ENCODE measurements around the gene FKBP5.
"Not testable (repeated sequence)": the region's sequence is repeated elsewhere in the genome, so short reads cannot be mapped to it uniquely, and the experiment has no call there.

FKBP5 gene

GRCh38 chr6:35688605-35689322 lies at the start of gene FKBP5:
Gene FKBP5, minus strand, starts transcription at chr6:35688915. Its CDS starts 46,091 bp downstream, at chr6:35642824.
- DNase-seq (ENCODE audit: low spot score), result peak; percentile 97

GRCh38 chr6:35737413-35738211 lies 48.9 kb upstream of the FKBP5 start:
- DNase-seq (ENCODE audit: low spot score), result peak; percentile 87

DNA sequence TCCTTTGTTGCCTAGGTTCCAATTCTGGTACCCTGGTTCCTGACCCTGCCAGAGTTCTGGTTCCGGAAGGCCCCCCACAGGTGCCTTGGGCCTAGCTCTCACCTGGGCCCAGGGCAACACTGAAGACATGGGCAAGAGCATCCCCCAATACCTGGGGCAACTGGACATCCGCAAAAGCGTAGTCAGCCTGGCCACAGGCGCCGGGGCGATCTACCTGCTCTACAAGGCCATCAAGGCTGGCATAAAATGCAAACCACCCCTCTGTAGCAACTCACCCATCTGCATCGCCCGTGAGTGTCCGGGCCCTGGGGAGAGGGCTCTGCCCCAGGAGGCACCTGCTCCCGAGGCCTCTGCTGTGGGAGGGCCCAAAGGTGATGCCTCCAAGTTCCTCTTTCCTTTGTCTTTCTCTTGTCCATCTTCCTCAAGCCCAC lies 48.3 kb upstream of the FKBP5 start, which contains the start of gene ARMC12:
ARMC12 (plus strand) TSS at position 51 of the 431 bp plus-strand sequence; CDS start at position 128, 77 bp downstream.
- no peak for DNase-seq (ENCODE audit: low spot score)

- DNase-seq (ENCODE audit: low spot score), result peak; percentile 67
These were observed 47.7 kb upstream of the FKBP5 start for GRCh38 chr6:35736253-35736894.

DNA sequence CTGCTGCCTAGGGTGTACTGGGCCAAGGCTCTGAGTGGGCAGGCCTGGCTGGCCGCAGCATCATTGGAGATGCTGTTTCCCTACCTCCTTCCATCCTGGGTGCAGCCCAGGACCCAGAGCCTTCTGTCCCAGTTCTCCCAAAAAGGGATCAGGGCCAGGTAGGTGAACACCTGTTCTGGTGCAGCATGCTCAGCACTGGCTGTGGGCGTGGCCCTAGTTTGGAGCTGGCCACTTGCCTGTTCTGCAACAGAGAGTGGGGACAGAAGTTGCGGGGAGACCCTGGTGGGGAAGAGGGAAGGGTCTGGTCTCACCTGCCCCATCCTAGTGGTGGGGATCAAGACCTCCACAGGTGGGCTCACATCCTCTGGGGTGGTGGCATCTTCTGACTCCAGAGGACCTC lies 46.7 kb upstream of the FKBP5 start:
- DNase-seq (ENCODE audit: low spot score), result no peak

- DNase-seq (ENCODE audit: low spot score), result not testable (repeated sequence)
These were observed 45.6 kb upstream of the FKBP5 start for GRCh38 chr6:35734319-35734718.

- DNase-seq (ENCODE audit: low spot score), result no peak
These were observed 44.9 kb upstream of the FKBP5 start for GRCh38 chr6:35733633-35734032.

DNA sequence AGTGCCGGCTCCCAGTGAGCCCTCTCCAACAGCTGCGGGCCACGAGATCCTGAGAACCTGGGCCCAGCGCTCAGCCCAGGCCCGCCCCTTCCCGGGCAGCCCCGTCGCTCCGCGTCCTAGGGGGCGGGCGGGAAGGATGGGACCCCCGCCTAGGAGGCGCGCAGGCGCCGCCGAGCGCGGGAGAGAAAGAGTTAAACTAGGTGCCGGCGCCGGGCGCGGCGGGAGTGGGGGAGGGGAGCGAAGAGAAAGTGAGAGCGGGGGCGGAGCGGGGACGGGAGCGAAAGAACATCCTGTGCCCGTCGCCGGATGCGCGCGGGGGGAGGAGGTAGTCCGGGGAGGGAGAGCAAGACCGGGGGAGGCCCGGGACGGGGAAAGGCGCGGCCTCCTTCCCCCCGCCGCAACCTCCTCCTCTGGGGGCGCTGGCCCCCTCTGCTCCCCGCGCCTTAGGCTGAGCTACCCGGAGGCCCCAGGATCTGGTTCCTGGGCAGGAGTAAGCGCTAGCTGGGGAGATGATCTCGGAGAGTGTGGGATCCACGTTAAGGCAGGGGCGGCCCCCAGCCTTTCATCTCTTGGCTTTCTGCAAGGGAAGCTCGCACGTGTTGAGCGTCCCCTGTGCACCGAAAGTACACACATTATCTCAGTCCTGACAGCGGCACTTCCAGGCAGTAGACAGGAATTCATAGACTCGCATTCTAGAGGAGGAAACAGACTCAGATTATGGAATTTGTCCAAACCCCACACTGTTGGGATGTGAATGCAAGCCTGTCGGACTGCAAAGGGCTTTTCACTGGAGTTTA lies 43.2 kb upstream of the FKBP5 start:
- peak; percentile 80 for DNase-seq (ENCODE audit: low spot score)

- peak; percentile 79 for DNase-seq (ENCODE audit: low spot score)
These were observed 42.7 kb upstream of the FKBP5 start for GRCh38 chr6:35731414-35731735.

DNA sequence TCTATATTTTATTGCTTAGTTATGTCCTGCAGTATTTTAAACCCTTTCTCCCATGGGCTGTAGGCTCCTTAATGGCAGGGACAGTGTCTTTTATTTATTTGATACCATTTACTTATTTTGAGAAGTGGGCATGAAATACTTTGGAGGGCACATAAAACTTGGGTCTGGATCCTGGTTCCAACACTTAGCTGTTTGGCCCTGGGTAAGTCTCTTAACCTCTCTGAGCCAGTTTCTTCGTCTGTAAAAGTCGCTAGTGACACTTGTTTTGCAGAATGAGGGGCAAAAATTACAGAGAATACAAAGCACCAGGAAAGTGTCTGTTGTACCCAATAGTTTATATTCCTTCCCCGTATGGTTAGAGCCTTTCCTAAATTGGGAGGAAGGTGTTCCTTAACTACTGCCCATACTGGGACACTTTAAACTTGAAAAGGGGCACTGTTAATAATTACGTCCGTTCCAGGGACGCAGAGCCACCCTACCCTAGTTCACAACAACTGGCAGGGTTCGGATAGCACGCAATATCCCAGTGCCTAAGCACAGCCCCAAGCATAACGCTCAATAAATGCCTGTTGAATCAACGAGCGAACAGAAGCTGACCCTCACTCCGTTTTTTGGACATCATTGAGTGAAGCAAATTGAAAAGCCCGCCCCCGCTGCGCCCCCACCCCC lies 42.2 kb upstream of the FKBP5 start:
- no peak for DNase-seq (ENCODE audit: low spot score)

- DNase-seq (ENCODE audit: low spot score), result no peak
These were observed 41.0 kb upstream of the FKBP5 start for GRCh38 chr6:35729722-35730121.

DNA sequence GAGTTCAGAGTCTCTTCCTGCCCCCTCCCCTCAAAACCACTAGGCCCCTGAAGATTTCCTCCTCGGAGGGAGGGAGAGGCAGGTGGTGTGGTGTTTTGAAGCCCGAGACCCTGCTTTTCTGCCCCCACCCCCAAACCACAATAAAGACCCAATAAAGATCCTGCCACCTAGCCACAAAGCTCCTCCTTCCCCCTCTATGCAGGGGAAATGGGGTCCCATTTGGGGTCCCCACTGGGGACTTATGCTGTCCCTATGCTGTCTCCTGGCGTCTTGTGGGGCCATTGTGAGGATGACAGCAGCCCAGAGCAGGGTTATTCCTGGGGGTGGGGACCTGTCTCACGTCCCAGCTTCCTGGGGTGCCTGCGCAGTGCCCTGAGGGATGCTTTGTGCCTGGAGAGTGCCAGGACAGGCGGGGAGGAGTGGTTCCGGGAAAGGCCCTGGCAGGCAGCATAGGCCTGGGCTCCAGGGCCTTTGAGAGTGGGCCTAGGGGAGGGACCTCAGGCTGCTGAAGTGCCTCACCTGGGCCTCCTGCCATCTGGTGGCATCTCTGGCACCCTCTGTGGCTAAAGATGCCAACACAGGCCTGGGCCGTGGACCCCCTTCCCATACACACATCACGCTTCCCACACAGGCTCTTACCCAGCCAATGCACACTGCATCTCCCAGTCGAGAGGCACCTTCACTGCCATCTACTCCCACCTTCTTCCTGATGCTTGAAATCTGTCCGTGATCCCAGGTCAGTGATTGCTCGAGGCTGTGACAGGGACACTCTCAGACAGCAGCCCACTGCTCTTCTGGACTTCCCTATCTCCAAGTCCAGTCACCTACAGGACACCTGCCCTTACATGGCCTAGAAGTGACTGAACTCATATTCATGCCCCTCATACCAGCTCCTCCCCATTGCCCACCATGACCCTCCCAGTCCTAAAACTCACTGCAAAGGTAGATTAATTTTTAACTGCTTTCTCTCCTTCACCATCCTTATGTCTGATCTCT lies 40.3 kb upstream of the FKBP5 start:
- no peak for DNase-seq (ENCODE audit: low spot score)

DNA sequence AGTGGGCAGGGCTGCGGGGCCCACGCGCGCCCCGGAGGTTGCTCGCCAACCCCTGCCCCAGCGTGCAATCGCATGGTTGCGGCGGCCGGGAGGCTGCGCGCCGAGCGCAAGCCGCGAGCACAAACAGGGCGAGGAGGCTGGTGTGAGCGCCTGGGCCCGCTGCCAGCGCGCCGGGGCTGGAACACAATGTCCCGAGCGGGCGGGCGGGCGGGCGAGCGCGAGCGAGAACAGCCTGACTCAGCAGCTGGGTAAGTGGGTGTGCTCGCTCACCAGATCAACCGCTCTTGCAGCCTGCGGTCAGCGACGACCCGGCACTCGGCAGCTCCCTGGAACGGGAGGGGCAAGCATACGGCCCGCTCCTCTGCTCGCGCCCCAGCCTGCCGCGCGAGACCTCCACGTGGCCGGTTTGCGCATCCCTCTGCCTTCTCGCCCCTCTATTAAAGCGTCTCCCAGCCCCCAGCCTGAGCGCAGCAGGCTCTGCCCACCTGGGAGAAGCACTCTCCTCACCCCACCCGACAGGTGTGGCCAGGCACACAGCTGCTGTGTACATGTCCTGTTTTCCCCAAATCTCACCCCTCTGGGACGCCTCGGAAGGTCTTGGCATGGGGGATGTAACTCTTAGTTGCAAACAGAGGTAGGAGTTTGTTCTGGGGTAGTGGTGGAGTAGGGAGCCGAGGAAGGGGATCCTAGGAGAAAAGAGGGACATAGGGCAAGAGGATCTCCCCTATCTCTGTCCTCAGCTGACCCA lies 39.4 kb upstream of the FKBP5 start:
- peak; percentile 90 for DNase-seq (ENCODE audit: low spot score)

- peak; percentile 38 for DNase-seq (ENCODE audit: low spot score)
These were observed 38.7 kb upstream of the FKBP5 start for GRCh38 chr6:35727231-35727934.

GRCh38 chr6:35725721-35726438 lies 37.2 kb upstream of the FKBP5 start:
- DNase-seq (ENCODE audit: low spot score), result no peak

DNA sequence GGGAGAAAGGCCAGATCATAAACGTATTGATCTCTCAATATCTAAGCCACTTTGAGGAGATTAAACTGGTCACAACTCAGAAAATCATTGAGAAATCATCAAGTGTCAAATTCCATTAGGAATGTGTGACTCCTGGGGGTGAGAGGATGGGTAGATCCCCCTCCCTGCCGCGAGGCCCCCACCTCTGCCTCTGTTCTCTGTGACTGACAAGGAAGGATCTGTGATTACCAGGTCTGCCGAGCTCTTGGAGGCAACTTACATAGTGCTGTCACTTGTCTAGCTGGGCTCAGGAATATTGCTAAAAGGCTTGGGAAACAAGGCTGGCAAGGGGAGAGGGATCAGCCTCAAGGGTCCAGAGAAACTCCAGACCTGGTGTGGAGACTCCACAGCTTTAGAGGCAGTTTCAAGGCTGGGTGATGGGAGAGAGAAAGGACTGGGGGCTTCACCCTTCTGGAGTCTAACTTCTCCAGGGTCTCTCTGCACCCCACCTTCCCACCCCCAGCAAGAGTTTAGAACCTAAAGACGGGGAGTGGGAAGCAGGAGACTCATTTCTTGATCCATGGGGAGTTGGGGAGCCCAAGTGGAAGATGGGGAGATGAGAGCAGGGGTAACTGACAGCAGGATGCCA lies 36.5 kb upstream of the FKBP5 start:
- DNase-seq (ENCODE audit: low spot score), result no peak

- no peak for DNase-seq (ENCODE audit: low spot score)
These were observed 35.8 kb upstream of the FKBP5 start for GRCh38 chr6:35724471-35724870.

DNA sequence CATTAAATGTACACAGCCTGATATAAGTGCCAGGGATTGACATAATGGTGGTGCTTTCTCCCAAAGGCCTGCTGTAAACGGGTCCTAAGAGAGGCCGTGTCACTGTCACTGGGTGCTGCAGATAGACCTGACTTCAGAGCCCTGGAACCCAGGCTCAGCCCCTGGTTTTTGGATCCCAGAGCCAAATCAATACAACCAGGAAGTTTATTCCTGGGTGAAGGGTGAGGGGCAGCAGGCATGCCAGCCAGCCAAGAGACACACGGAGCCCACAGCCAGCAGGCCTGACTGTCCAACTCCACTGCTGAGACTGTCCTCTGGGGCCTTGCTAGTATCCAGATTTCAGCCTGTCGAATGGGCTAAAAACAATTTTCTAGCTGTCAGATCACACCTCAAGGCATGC lies 35.3 kb upstream of the FKBP5 start:
- no peak for DNase-seq (ENCODE audit: low spot score)
